Tibial nerve (tissue), 4 donors: ENCODE data around the gene MESP2. TPM values are rescaled to one million over a fixed set of nuclear protein-coding genes. Genes with fewer than 3 reads are reported as not detected.

Experiments
- DNase-seq, 2 donors: peaks; one replicate each; pipeline ENCODE4 v3.0.0-alpha.2; 2019; ENCODE audit warnings: low spot score in 2 of 2
- H3K27ac ChIP-seq, 4 donors: fragments of 200-600 bp; sonication (generic) in 3 of 4; one replicate each; pipeline ENCODE4 v1.5.1; 2017 to 2019; ENCODE audit warnings: mild to moderate bottlenecking in 1 of 4
- H3K27me3 ChIP-seq, 2 donors: fragments of 200-600 bp; sonication (generic) in 1 of 2; one replicate each; pipeline versions ENCODE4 v1.5.1 to v1.6.0; 2017 to 2019
- H3K36me3 ChIP-seq, 3 donors: fragments of 200-600 bp; sonication (generic); one replicate each; pipeline ENCODE4 v1.5.1; 2018 to 2019
- H3K4me1 ChIP-seq, 4 donors: fragments of 200-600 bp; sonication (generic) in 3 of 4; one replicate each; pipeline ENCODE4 v1.5.1; 2017 to 2019
- H3K4me3 ChIP-seq, 4 donors: fragments of 200-600 bp; sonication (generic) in 3 of 4; one replicate each; pipeline ENCODE4 v1.5.1; 2017 to 2019; ENCODE audit warnings: mild to moderate bottlenecking in 1 of 4, moderate library complexity in 1 of 4
- H3K9me3 ChIP-seq, 4 donors: fragments of 200-600 bp; sonication (generic) in 3 of 4; one replicate each; pipeline ENCODE4 v1.5.1; 2017 to 2019
- EP300 ChIP-seq, 2 donors: sonication (generic); formaldehyde crosslinking; IDR thresholded peaks; one replicate each; pipeline ENCODE4 v1.6.1; 2017; ENCODE audit warnings: antibody characterized with exemption in 2 of 2, mild to moderate bottlenecking in 1 of 2
- POLR2A ChIP-seq, 2 donors: fragments of 450-650 bp; IDR thresholded peaks; one replicate each; pipeline ENCODE4 v1.6.1; 2017; ENCODE audit warnings: antibody characterized with exemption in 2 of 2, mild to moderate bottlenecking in 2 of 2, moderate library complexity in 2 of 2
- WGBS, 2 donors: methylation state at CpG; one replicate each; pipeline ENCODE4 v1.1.5; 2018; 5-methylcytosine and 5-hydroxymethylcytosine counted together
- total RNA-seq, 4 donors: library from RNA; depleted of rRNA; stranded (reverse); fragments of >200 nt; gene quantifications; one replicate each; pipeline ENCODE4 v1.1.0, GENCODE V29; 2016
- TF ChIP-seq, protein P1 (sequence below), 5 experiments: fragments of 200-600 bp in 3 of 5; fragments of 450-650 bp in 2 of 5; sonication (generic) in 3 of 5; IDR thresholded peaks; one replicate each; pipeline ENCODE4 v1.5.1; 2016 to 2019; ENCODE audit warnings: antibody characterized with exemption in 5 of 5, mild to moderate bottlenecking in 3 of 5, moderate library complexity in 2 of 5

The MESP2 gene
- total RNA-seq, 4 donors from 2014 or later, result 1.5 TPM; not detected in 3

DNA sequence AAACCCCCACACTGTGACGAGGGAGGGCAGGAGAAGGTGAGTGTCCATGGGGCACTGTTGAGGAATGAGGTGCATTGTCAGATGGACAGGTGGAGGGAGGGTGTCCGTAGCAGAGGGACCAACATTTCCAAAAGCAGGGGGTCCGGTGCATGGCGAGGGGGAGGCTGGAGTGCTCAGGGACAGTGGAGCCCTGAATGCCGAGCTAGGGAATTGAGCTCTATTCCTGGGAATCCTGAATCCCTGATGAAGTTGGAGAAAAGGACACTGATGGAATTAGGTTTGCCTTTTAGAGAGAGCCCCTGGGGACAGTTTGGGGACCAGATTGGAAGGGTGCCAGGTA is 46.4 kb downstream of the MESP2 start:
- H3K4me1 ChIP-seq, result peaks cover 0 to 20% (median 5%) of the 10 kb centered on the region in 4 donors
- DNase-seq, result no peak
- peaks cover 0 to 19% of the 10 kb centered on the region in 2 donors for H3K27me3 ChIP-seq
- H3K36me3 ChIP-seq, result no peaks in the 10 kb centered on the region
- 79 to 81% methylated on average over 5 of the region's 5 CpGs for WGBS, 2 donors
- peak overlapping the region in 1 of 4 donors; percentile 50 for H3K27ac ChIP-seq
- no peaks in the 10 kb centered on the region for H3K9me3 ChIP-seq
- H3K4me3 ChIP-seq, result no peak overlapping the region
- TF ChIP-seq, protein P1, sequence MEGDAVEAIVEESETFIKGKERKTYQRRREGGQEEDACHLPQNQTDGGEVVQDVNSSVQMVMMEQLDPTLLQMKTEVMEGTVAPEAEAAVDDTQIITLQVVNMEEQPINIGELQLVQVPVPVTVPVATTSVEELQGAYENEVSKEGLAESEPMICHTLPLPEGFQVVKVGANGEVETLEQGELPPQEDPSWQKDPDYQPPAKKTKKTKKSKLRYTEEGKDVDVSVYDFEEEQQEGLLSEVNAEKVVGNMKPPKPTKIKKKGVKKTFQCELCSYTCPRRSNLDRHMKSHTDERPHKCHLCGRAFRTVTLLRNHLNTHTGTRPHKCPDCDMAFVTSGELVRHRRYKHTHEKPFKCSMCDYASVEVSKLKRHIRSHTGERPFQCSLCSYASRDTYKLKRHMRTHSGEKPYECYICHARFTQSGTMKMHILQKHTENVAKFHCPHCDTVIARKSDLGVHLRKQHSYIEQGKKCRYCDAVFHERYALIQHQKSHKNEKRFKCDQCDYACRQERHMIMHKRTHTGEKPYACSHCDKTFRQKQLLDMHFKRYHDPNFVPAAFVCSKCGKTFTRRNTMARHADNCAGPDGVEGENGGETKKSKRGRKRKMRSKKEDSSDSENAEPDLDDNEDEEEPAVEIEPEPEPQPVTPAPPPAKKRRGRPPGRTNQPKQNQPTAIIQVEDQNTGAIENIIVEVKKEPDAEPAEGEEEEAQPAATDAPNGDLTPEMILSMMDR (IDR thresholded peaks at IDR 0.05), result no peak
- TF ChIP-seq POLR2A (IDR thresholded peaks at IDR 0.05) (no peak), EP300 (IDR thresholded peaks at IDR 0.05) (no peak)

DNA sequence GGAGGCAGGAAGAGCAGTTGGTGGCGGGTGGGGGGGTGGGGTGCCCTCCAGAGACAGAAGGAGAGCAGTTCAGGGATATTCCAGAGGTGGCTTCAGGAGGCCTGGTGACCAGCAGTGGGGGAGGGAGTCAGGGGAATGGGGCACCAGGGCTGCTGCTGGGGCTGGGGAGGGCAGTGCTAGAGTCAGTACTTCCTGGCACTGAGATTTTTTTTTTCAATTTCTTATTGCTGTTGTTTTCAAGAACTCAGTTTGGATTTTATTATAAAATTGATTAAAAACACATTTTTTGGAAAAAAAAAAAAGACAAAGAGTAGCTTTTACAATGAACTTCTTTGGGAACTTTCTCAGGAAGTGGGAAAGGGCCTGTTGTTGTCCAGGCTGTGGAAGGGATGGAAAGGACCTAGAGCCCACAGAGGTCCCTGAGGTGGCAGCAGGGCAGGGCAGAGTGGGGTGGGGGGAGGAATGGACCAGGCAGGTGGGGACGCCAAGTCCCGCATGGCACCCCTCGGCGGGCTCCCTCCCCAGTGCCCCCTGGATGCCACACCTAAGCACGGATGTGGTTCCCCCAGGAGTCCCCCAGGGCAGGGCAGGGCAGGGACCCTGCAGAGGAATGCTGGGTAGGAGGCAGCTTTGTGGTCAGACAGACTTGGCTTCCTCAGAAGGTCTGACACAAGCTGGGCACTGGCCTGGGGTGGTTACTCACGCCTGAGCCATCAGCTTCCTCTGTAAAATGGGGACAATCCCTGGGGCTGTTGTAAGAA is 47.0 kb downstream of the MESP2 start:
- Histone ChIP-seq H3K27me3 (peaks cover 0 to 19% of the 10 kb centered on the region in 2 donors), H3K4me1 (peaks cover 0 to 25% (median 11%) of the 10 kb centered on the region in 4 donors), H3K27ac (peak overlapping the region in 2 of 4 donors; percentile 50), H3K36me3 (no peaks in the 10 kb centered on the region), H3K4me3 (no peak overlapping the region), H3K9me3 (no peaks in the 10 kb centered on the region)
- DNase-seq, result no peak
- TF ChIP-seq, protein P1 (IDR thresholded peaks at IDR 0.05), result no peak
- TF ChIP-seq POLR2A (IDR thresholded peaks at IDR 0.05), result no peak
- TF ChIP-seq EP300 (IDR thresholded peaks at IDR 0.05), result no peak
- 63% methylated on average over 7 of the region's 7 CpGs for WGBS, 2 donors

DNA sequence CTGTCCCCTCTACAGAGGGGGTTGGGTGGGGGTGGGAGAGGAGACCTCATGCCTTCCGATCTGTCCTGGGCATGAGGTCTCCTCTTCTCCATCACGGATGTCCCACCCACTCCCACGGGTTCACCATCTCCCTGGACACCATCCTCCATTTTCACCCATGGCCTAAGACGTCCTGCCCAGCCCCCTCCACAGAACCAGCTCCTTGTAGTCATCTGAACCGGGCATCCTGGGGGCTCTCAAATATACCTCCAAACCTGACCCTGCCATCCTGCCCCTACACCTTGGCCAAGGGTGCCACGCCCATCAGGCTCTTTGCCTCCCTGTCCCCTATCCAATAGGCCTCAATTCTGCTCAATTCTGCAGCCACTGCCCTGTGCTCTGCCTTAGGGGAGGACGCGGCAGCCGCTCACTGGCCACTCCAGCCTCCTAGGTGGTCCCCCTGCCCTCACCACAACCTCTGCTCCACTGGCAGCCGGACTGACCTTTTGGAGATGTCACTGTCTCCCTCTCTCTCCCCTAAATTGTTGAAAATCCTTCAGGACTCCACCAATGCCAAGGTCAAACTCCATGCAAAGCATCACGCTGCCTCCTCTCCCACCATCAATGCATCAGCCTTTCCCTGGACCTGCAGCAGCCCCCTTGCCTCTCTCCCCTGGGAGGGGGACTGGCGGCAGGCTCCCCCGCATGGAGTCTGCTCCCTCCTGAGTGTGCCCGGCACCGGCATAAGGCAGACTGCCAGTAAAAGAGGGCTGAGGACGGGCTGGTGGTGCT is 47.9 kb downstream of the MESP2 start:
- DNase-seq, result no peak
- TF ChIP-seq, protein P1 (IDR thresholded peaks at IDR 0.05), result no peak
- TF ChIP-seq POLR2A (IDR thresholded peaks at IDR 0.05), result no peak
- no peak for TF ChIP-seq EP300 (IDR thresholded peaks at IDR 0.05)
- WGBS, 2 donors, result 80 to 85% methylated on average over 16 of the region's 16 CpGs
- peak overlapping the region in 1 of 4 donors; percentile 50 for H3K27ac ChIP-seq
- no peaks in the 10 kb centered on the region for H3K36me3 ChIP-seq
- H3K27me3 ChIP-seq, result peaks cover 0 to 14% of the 10 kb centered on the region in 2 donors
- peaks cover 0 to 34% (median 18%) of the 10 kb centered on the region in 4 donors for H3K4me1 ChIP-seq
- H3K4me3 ChIP-seq, result no peak overlapping the region
- no peaks in the 10 kb centered on the region for H3K9me3 ChIP-seq

DNA sequence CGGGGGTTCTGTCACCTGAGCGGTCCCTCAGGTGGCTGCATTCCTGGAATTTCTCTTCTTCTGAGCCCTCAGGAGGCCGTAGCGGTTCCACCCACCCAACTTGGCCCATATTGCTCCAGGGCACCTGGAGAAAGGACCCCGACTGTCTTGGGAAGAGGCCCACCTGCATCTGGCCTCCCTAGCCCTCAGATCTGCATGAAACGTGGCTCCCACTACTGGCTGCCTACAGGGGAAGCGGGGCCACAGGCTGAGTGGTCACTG is 48.4 kb downstream of the MESP2 start:
- Histone ChIP-seq H3K36me3 (no peaks in the 10 kb centered on the region), H3K4me1 (peaks cover 0 to 39% (median 23%) of the 10 kb centered on the region in 4 donors), H3K9me3 (no peaks in the 10 kb centered on the region), H3K4me3 (no peak overlapping the region), H3K27ac (no peak overlapping the region), H3K27me3 (peaks cover 0 to 9% of the 10 kb centered on the region in 2 donors)
- WGBS, 2 donors, result 68 to 79% methylated on average over 2 to 5 of the region's 7 CpGs
- TF ChIP-seq POLR2A (IDR thresholded peaks at IDR 0.05) (no peak), EP300 (IDR thresholded peaks at IDR 0.05) (no peak)
- TF ChIP-seq, protein P1 (IDR thresholded peaks at IDR 0.05), result no peak
- DNase-seq, result no peak
